ENCODE measurements around the gene GABRG3. TPM values are rescaled to one million over a fixed set of nuclear protein-coding genes. Genes with fewer than 3 reads are reported as not detected.

The GABRG3 gene
- total RNA-seq, 3 donors from 2014 or later (not counting 1 experiment from before 2014, with no cell fraction given) = not detected

- TF ChIP-seq CTCF (IDR thresholded peaks at IDR 0.05) = no peak
- Histone ChIP-seq H3K9me3 (ENCODE audit: control insufficient read depth, insufficient read depth, low read length) (no peaks in the 10 kb centered on the region), H3K4me3 (ENCODE audit: low read length) (no peak overlapping the region), H3K27me3 (ENCODE audit: control insufficient read depth, insufficient read depth, low read length) (no peaks in the 10 kb centered on the region), H3K4me1 (ENCODE audit: control insufficient read depth, insufficient read depth, low read length) (no peaks in the 10 kb centered on the region), H3K36me3 (ENCODE audit: control insufficient read depth, insufficient read depth, low read length) (no peaks in the 10 kb centered on the region), H3K27ac (ENCODE audit: low read length) (no peak overlapping the region)
- ATAC-seq (no peak), DNase-seq (no peak)
- Mint-ChIP-seq H3K4me1 (no peaks in the 10 kb centered on the region), H3K27ac (no peak overlapping the region), H3K9me3 (peaks cover 5 to 10% of the 10 kb centered on the region in 2 donors), H3K4me3 (no peak overlapping the region), H3K27me3 (ENCODE audit: low read depth in 2 of 2) (no peaks in the 10 kb centered on the region), H3K36me3 (no peaks in the 10 kb centered on the region)
- WGBS (ENCODE audit: insufficient coverage) = 91% methylated on average over 3 of the region's 6 CpGs
- intact Hi-C loops (cut with micrococcal nuclease) = no loop called here
These were observed 614.2 kb downstream of the GABRG3 start for GRCh38 chr15:27585041-27585640.

- H3K4me3 Mint-ChIP-seq = no peak overlapping the region
- no peak overlapping the region for H3K27ac ChIP-seq (ENCODE audit: low read length)
These were observed 616.8 kb downstream of the GABRG3 start for GRCh38 chr15:27587810-27588209.

GRCh38 chr15:27589260-27589659 lies 618.3 kb downstream of the GABRG3 start:
- Histone ChIP-seq H3K9me3 (ENCODE audit: control insufficient read depth, insufficient read depth, low read length) (no peaks in the 10 kb centered on the region), H3K27me3 (ENCODE audit: control insufficient read depth, insufficient read depth, low read length) (no peaks in the 10 kb centered on the region), H3K4me3 (ENCODE audit: low read length) (no peak overlapping the region), H3K27ac (ENCODE audit: low read length) (no peak overlapping the region), H3K36me3 (ENCODE audit: control insufficient read depth, insufficient read depth, low read length) (no peaks in the 10 kb centered on the region), H3K4me1 (ENCODE audit: control insufficient read depth, insufficient read depth, low read length) (no peaks in the 10 kb centered on the region)
- Mint-ChIP-seq H3K27me3 (ENCODE audit: low read depth in 2 of 2) (no peaks in the 10 kb centered on the region), H3K9me3 (peaks cover 11 to 13% of the 10 kb centered on the region in 2 donors), H3K27ac (no peak overlapping the region), H3K36me3 (no peaks in the 10 kb centered on the region), H3K4me1 (no peaks in the 10 kb centered on the region), H3K4me3 (no peak overlapping the region)
- 84% methylated on average over 9 of the region's 9 CpGs for WGBS (ENCODE audit: insufficient coverage)
- ATAC-seq (no peak), DNase-seq (no peak)
- intact Hi-C loops (cut with micrococcal nuclease) = no loop called here
- TF ChIP-seq CTCF (IDR thresholded peaks at IDR 0.05) = no peak

More at GRCh38 chr15:27587810-27588209, 616.8 kb downstream of the GABRG3 start:
- WGBS (ENCODE audit: insufficient coverage) = 34% methylated on average over 14 of the region's 14 CpGs
- TF ChIP-seq CTCF (IDR thresholded peaks at IDR 0.05) = no peak
- no peak overlapping the region for H3K27ac Mint-ChIP-seq
- ATAC-seq = no peak
- Histone ChIP-seq H3K4me3 (ENCODE audit: low read length) (no peak overlapping the region), H3K4me1 (ENCODE audit: control insufficient read depth, insufficient read depth, low read length) (no peaks in the 10 kb centered on the region), H3K27me3 (ENCODE audit: control insufficient read depth, insufficient read depth, low read length) (no peaks in the 10 kb centered on the region), H3K36me3 (ENCODE audit: control insufficient read depth, insufficient read depth, low read length) (no peaks in the 10 kb centered on the region), H3K9me3 (ENCODE audit: control insufficient read depth, insufficient read depth, low read length) (no peaks in the 10 kb centered on the region)
- no peaks in the 10 kb centered on the region for H3K4me1 Mint-ChIP-seq
- no peaks in the 10 kb centered on the region for H3K27me3 Mint-ChIP-seq (ENCODE audit: low read depth in 2 of 2)
- H3K36me3 Mint-ChIP-seq = no peaks in the 10 kb centered on the region
- H3K9me3 Mint-ChIP-seq = peaks cover 10 to 11% of the 10 kb centered on the region in 2 donors
- no peak for DNase-seq
- intact Hi-C loops (cut with micrococcal nuclease) = no loop called here

GRCh38 chr15:27589782-27590181 lies 618.8 kb downstream of the GABRG3 start:
- WGBS (ENCODE audit: insufficient coverage) = 88% methylated on average over 1 of the region's 1 CpG
- H3K27ac ChIP-seq (ENCODE audit: low read length) = no peak overlapping the region
- intact Hi-C loops (cut with micrococcal nuclease) = no loop called here
- Mint-ChIP-seq H3K4me3 (no peak overlapping the region), H3K36me3 (no peaks in the 10 kb centered on the region), H3K9me3 (peaks cover 11 to 13% of the 10 kb centered on the region in 2 donors), H3K4me1 (no peaks in the 10 kb centered on the region), H3K27ac (no peak overlapping the region), H3K27me3 (ENCODE audit: low read depth in 2 of 2) (no peaks in the 10 kb centered on the region)
- no peak for TF ChIP-seq CTCF (IDR thresholded peaks at IDR 0.05)
- no peak overlapping the region for H3K4me3 ChIP-seq (ENCODE audit: low read length)
- no peaks in the 10 kb centered on the region for H3K9me3 ChIP-seq (ENCODE audit: control insufficient read depth, insufficient read depth, low read length)
- no peaks in the 10 kb centered on the region for H3K27me3 ChIP-seq (ENCODE audit: control insufficient read depth, insufficient read depth, low read length)
- H3K4me1 ChIP-seq (ENCODE audit: control insufficient read depth, insufficient read depth, low read length) = no peaks in the 10 kb centered on the region
- ATAC-seq (no peak), DNase-seq (no peak)
- H3K36me3 ChIP-seq (ENCODE audit: control insufficient read depth, insufficient read depth, low read length) = no peaks in the 10 kb centered on the region
